ENCODE data around the gene FBXO27. TPM values are rescaled to one million over a fixed set of nuclear protein-coding genes. Genes with fewer than 3 reads are reported as not detected.

FBXO27 gene
- total RNA-seq, 4 donors from 2014 or later = 5.4 to 20.5 (median 8.7) TPM

GRCh38 chr19:39038098-39038497 lies 5.7 kb upstream of the FBXO27 start:
- TF ChIP-seq CTCF (IDR thresholded peaks at IDR 0.05; ENCODE audit: low read depth) = no peak

GRCh38 chr19:39037194-39037593 lies 4.8 kb upstream of the FBXO27 start:
- TF ChIP-seq CTCF (IDR thresholded peaks at IDR 0.05; ENCODE audit: low read depth) = no peak

GRCh38 chr19:39036581-39036980 lies 4.2 kb upstream of the FBXO27 start:
- no peak for TF ChIP-seq CTCF (IDR thresholded peaks at IDR 0.05; ENCODE audit: low read depth)

GRCh38 chr19:39031368-39032062 lies 834 bp downstream of the FBXO27 start:
- no peak for TF ChIP-seq CTCF (IDR thresholded peaks at IDR 0.05; ENCODE audit: low read depth)

GRCh38 chr19:39030854-39031367 lies 1.4 kb downstream of the FBXO27 start:
- no peak for TF ChIP-seq CTCF (IDR thresholded peaks at IDR 0.05; ENCODE audit: low read depth)

GRCh38 chr19:39024875-39025641 lies 7.3 kb downstream of the FBXO27 start:
- TF ChIP-seq CTCF (IDR thresholded peaks at IDR 0.05; ENCODE audit: low read depth) = no peak

- TF ChIP-seq CTCF (IDR thresholded peaks at IDR 0.05; ENCODE audit: low read depth) = no peak
Observed at GRCh38 chr19:39021063-39021462, 11.3 kb downstream of the FBXO27 start.
